Activated CD8-positive, alpha-beta memory T cell treated with anti-CD3 and anti-CD28 coated beads, Interleukin-2, amount 10 ng/mL, durations not matched to agents 7 days and 5 days (primary cell): ENCODE data around the gene ZNF423. TPM values are rescaled to one million over a fixed set of nuclear protein-coding genes. Genes with fewer than 3 reads are reported as not detected.

Experiments used
- ATAC-seq: fragments of 150-1000 bp; cut with Tn5 transposase; one replicate; pipeline ENCODE4 v1.10.0; 2021; ENCODE audit warnings: moderate library complexity
- CTCF ChIA-PET: fragments of 350-600 bp; sonication (Branson Sonifier 250); formaldehyde crosslinking; loops from one replicate; lab custom pipeline; 2021; ENCODE audit warnings: antibody characterized with exemption; lab: Charles Lee
- DNase-seq: peaks from one replicate; pipeline ENCODE4 v3.0.0-alpha.2; 2020
- H3K27ac Mint-ChIP-seq: one replicate; pipeline ENCODE4 v1.8.0; 2021; ENCODE audit warnings: mild to moderate bottlenecking, mixed read lengths
- H3K27me3 Mint-ChIP-seq: one replicate; pipeline ENCODE4 v1.8.0; 2021; ENCODE audit warnings: mixed read lengths
- H3K36me3 Mint-ChIP-seq: one replicate; pipeline ENCODE4 v1.8.0; 2021; ENCODE audit warnings: mild to moderate bottlenecking, mixed read lengths
- H3K4me1 Mint-ChIP-seq: one replicate; pipeline ENCODE4 v1.8.0; 2021; ENCODE audit warnings: mixed read lengths
- H3K4me3 Mint-ChIP-seq: one replicate; pipeline ENCODE4 v1.8.0; 2021; ENCODE audit warnings: mild to moderate bottlenecking, moderate library complexity, mixed read lengths
- H3K9me3 Mint-ChIP-seq: one replicate; pipeline ENCODE4 v1.8.0; 2022; ENCODE audit warnings: low read depth, mixed read lengths
- total RNA-seq, 2 experiments: library from RNA; stranded (reverse); gene quantifications; one replicate each; pipeline ENCODE4 v1.2.3, GENCODE V29; 2021

Gene ZNF423
- total RNA-seq, 2 experiments from 2014 or later, result not detected

DNA sequence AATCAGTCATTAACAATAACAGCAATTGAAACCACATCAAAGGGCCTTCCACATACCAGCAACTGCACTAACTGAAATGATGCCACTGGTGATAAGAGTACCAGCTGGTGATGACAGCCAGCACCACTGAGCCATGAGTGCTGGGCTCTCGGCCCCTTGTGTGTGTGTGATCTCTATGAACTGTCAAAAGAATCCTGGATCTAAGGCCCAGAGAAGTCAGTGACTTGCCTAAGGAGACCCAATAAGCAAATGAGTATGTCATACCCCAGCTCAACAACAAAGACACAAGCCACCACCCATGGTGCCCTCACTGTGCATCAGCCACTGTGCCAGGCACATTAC, 220.9 kb downstream of the ZNF423 start:
- Mint-ChIP-seq H3K4me1 (no peaks in the 10 kb centered on the region), H3K9me3 (no peaks in the 10 kb centered on the region), H3K27ac (no peak overlapping the region), H3K36me3 (no peaks in the 10 kb centered on the region), H3K4me3 (no peak overlapping the region), H3K27me3 (no peaks in the 10 kb centered on the region)
- no peak for ATAC-seq
- CTCF ChIA-PET, result no interaction called here
- DNase-seq, result peak; percentile 1

DNA sequence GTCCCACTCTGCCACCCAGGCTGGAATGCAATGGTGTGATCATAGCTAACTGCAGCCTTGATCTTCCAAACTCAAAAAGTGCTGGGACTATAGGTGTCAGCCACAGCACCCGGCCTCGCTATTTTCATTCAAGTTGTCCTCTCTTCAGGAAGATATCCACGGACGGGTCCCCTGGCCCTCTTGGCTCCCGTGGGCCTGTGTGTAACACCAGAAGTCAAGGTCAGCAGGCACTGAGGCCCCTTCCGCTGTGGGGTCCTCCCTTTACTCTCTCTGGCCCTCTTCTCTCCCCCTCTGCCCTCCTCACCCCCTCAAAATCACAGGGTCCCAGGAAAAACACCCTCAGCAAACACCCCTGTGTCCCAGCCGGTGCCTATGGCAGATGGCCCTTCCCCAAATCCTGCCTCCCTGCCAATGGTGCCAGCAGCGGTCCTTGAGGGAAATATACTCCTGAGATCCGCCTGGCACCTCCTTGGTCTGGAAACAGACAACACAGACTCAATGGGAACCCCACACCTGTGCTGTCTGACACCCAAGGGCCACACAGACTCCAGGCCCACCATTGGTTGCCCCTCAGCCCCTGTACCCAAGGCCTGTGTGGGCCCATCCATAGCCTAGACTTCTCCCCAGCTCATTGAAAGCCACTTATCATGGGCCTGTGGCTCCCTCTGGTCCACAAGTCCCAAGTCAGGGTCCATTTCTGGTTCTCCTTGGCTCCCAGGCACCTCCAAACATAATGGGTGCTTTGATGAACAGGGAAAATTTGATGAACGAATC, 221.5 kb downstream of the ZNF423 start:
- no peaks in the 10 kb centered on the region for H3K36me3 Mint-ChIP-seq
- H3K4me3 Mint-ChIP-seq, result no peak overlapping the region
- no peak overlapping the region for H3K27ac Mint-ChIP-seq
- DNase-seq (no peak), ATAC-seq (no peak)
- CTCF ChIA-PET, result no interaction called here
- no peaks in the 10 kb centered on the region for H3K9me3 Mint-ChIP-seq
- no peaks in the 10 kb centered on the region for H3K4me1 Mint-ChIP-seq
- H3K27me3 Mint-ChIP-seq, result no peaks in the 10 kb centered on the region

DNA sequence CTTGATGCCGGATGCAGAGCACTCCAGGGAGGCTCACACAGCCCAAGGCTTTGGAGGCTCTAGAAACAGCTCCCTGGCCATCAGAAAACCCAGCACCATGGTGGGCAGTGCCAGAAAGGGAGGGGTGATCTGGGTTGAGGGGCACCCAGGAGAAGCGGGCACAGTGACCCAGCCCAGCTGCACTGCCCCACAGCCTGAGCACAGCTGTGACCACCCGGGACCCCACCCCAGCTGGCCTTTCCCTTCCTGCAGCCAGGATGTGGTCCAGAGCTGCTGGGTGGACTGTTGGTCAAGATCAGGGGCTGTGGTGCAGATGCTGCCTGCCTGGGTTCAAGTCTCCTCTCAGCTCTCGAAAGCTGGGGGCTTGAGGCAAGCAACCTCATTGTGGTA, 223.1 kb downstream of the ZNF423 start:
- CTCF ChIA-PET, result no interaction called here
- no peaks in the 10 kb centered on the region for H3K27me3 Mint-ChIP-seq
- no peaks in the 10 kb centered on the region for H3K9me3 Mint-ChIP-seq
- no peak for DNase-seq
- H3K4me3 Mint-ChIP-seq, result no peak overlapping the region
- no peak for ATAC-seq
- no peak overlapping the region for H3K27ac Mint-ChIP-seq
- no peaks in the 10 kb centered on the region for H3K4me1 Mint-ChIP-seq
- H3K36me3 Mint-ChIP-seq, result no peaks in the 10 kb centered on the region

DNA sequence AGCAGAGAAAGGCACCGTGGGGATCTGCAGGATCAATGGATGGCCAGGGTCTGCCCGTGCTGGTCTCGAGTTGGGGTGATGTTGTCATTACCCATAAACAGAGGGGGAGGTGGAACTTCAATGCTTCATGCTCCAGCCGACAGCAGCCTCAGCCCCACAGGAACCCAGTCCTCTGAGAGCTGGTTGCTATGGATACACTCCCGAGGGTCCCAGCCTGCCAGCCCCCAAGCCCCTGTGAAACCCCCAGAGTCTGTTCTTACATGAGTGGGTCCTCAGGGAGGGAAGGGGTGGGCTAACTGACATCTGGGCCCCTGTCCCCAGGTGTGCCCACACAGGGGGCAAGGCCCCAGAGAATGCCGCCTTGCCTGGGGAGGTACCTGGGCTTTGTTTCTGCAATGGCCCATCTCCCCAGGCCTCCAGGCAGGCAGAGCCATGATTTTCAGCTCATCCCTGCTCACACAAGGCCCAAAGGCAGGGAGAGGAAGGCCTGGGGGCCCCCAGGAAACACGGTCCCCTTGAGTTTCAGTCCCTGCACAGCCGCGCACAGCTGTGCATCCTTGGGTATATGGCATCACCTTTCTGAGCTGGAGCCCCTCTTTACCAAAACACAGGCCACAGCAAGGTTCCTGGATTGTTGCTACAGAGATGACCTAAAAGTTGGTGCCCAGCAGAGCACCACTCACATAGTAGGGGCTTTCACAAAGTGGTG, 223.7 kb downstream of the ZNF423 start:
- no peak for ATAC-seq
- CTCF ChIA-PET, result no interaction called here
- Mint-ChIP-seq H3K4me1 (no peaks in the 10 kb centered on the region), H3K9me3 (no peaks in the 10 kb centered on the region), H3K27me3 (no peaks in the 10 kb centered on the region), H3K36me3 (no peaks in the 10 kb centered on the region), H3K27ac (no peak overlapping the region), H3K4me3 (no peak overlapping the region)
- DNase-seq, result no peak

DNA sequence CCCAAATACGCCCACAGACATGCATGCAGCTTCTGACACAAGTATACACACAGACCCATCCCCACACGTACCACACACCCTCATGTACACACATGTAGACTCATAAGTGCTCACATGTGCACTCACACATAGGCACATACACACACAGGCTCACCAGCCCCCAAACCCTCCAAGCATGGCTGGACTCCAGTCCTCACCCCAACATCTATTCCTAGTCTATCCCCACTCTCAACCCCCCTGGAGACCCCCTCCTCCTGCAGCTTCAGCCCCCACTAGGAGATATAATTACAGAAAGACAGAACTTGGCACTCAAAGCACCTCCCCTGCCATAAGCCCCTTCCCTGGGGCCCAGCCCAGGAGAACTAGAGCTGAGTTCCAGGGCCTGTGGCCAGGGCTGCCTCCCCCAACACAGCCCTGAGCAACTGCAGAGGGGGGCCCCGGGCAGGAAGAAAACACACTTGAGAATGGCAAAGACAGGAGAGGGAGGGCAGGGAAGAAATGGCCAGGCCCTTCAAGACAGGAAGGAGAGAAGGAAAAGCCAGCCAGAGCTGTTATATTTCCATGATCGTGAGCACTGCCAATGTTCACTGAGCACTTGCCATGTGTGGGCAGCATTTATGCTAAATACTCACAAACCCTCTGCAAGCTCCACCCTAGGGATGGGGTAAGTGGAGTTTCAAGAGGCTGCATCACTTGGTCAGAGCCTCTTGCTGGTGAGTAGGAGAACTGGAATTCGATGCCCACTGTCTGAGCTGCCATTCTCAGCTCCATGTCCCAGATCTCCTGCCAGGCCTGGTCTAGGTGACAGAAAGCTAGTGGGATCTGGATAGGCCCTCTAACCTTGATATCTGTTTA, 224.5 kb downstream of the ZNF423 start:
- no peak for ATAC-seq
- Mint-ChIP-seq H3K27ac (no peak overlapping the region), H3K4me3 (no peak overlapping the region), H3K36me3 (no peaks in the 10 kb centered on the region), H3K9me3 (no peaks in the 10 kb centered on the region), H3K4me1 (no peaks in the 10 kb centered on the region), H3K27me3 (no peaks in the 10 kb centered on the region)
- DNase-seq, result peak; percentile 22
- CTCF ChIA-PET, result interaction anchor here (0.6 kb wide), 1 partner anchor 203 kb away, joined by 4 read pairs; no protein-coding TSS in a partner anchor

DNA sequence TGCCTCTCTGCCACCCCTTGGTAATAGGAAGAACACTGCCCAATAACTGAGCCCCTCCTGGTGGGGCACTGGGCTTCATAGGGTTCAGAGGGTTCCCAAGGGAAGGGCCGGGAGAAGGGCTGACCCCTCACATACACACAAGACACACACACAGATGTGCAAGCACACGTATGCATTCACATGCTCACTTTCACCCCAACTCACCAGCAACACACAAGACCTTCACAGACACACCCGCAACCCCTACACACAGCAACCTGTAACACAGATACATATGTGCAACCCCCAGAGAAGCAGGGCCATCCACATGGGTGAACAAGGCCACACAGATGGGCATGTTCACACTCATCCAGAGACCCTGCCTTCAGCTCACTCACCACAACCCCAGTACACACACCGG, 225.1 kb downstream of the ZNF423 start:
- no peaks in the 10 kb centered on the region for H3K36me3 Mint-ChIP-seq
- CTCF ChIA-PET, result no interaction called here
- H3K9me3 Mint-ChIP-seq, result no peaks in the 10 kb centered on the region
- no peak for ATAC-seq
- no peaks in the 10 kb centered on the region for H3K27me3 Mint-ChIP-seq
- no peak overlapping the region for H3K27ac Mint-ChIP-seq
- no peaks in the 10 kb centered on the region for H3K4me1 Mint-ChIP-seq
- no peak overlapping the region for H3K4me3 Mint-ChIP-seq
- peak; percentile 11 for DNase-seq

DNA sequence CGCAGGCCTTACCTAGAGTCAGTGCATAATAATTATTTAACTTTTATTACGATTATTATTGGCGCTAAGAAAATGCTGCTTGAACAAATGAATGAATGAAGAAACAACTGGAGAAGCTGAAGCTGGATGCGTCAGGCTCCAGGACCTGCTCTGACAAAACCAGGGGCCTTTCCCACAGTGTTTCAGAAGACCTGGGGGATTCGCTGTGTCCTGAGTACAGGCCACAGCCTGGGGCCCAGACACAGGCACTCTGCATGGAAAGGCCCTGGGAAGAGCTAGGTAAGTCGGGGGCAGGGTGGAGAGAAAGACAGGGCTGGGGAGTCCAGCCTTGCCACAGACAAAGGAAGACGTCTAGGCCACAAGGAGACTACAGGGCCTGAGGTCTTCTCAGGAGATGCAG, 226.1 kb downstream of the ZNF423 start:
- no peaks in the 10 kb centered on the region for H3K9me3 Mint-ChIP-seq
- CTCF ChIA-PET, result no interaction called here
- H3K4me1 Mint-ChIP-seq, result no peaks in the 10 kb centered on the region

DNA sequence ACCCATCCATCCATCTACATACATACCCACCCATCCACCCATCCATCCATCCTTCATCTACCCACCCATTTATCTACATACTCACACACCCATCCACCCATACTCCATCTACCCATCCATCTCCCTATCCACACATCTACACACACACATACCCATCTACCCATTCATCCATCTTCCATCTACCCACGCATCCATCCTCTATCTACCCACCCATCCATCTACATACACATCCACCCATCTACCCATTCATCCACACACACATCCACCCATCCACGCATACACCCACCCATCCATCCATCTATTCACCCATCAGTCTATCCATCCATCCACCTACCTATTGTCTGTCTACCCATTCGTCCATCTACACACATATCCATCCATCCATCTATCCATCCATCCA, 227.8 kb downstream of the ZNF423 start:
- no peaks in the 10 kb centered on the region for H3K9me3 Mint-ChIP-seq
- no peaks in the 10 kb centered on the region for H3K27me3 Mint-ChIP-seq
- DNase-seq (no peak), ATAC-seq (no peak)
- H3K27ac Mint-ChIP-seq, result no peak overlapping the region
- no peaks in the 10 kb centered on the region for H3K36me3 Mint-ChIP-seq
- CTCF ChIA-PET, result no interaction called here
- no peaks in the 10 kb centered on the region for H3K4me1 Mint-ChIP-seq
- H3K4me3 Mint-ChIP-seq, result no peak overlapping the region

More for the DNA sequence above, 226.1 kb downstream of the ZNF423 start:
- Mint-ChIP-seq H3K27ac (no peak overlapping the region), H3K4me3 (no peak overlapping the region), H3K36me3 (no peaks in the 10 kb centered on the region), H3K27me3 (no peaks in the 10 kb centered on the region)
- ATAC-seq, result no peak
- DNase-seq, result peak; percentile 12

DNA sequence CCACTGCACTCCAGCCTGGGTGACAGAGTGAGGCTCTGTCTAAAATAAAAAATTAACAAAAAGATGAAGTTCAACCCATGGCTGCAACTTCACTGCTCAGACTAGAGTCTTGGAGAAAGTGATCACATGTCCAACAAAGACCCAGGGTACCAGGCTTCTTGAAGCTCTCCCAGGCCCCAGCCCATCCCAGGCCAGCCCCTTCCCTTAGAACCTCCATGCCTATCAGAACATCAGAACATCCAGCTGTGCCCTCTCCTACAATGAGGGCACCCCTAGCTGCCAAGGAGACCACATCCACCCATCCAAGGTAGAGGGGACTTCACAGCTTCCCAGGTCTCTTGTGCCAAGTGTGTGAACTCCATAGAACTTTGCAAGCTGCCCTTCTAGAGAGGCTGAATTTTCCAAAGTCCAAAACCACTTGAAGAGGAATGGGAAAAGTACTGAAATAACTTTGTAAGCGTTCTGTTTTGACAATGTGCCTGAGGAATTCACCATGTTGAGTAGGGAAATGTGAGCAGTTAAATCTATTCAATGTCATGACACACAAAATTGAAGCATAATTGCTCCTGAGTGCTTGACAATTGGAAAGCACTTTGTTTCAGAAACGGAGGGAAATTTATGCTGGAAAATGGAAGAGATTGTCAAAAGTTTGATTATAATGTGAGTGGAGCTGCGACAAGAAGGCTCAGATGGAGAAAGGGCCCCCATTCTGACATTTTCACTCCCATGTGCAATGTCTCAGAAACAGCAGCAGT, 230.4 kb downstream of the ZNF423 start:
- no peak overlapping the region for H3K27ac Mint-ChIP-seq
- no peaks in the 10 kb centered on the region for H3K36me3 Mint-ChIP-seq
- peak; percentile 25 for DNase-seq
- H3K4me3 Mint-ChIP-seq, result no peak overlapping the region
- no peaks in the 10 kb centered on the region for H3K4me1 Mint-ChIP-seq
- H3K9me3 Mint-ChIP-seq, result no peaks in the 10 kb centered on the region
- no peaks in the 10 kb centered on the region for H3K27me3 Mint-ChIP-seq
- ATAC-seq, result no peak
- CTCF ChIA-PET, result interaction anchor here (0.6 kb wide), 1 partner anchor 168 kb away, joined by 3 read pairs; no protein-coding TSS in a partner anchor

DNA sequence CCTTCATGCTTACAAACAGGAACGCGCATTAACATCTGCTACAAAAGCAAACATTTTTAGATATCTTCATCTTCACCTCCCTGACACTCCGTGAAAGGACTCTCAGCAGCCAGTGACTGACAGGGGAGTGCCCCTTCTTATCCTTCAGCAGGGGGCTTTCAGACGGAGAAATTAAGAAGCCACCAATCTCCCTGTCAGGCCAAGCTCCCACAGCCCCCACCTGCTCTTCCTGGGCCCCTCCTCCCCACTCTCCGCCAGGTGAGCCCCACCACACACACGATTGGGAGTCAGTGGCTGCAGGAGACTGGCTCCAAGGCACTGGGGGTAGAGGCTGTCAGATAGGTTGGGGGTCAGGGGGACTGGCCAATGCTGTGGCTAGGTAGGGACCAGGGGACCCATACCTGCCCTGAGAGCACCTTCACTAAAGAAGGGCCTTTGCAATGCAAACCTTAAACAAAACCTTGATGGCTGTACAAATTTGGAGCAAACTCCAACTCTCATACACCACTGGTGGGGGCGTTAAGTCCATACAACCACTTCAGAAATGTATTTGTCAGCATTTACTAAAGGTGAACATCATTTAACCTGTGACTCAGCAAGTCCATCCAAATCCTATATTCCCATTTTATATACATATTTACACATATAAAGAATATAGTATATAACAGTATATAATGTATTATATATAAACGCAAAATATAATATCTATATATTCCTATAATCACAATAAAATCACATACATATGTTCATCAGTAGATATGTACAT, 232.2 kb downstream of the ZNF423 start:
- Mint-ChIP-seq H3K4me1 (no peaks in the 10 kb centered on the region), H3K9me3 (no peaks in the 10 kb centered on the region), H3K36me3 (no peaks in the 10 kb centered on the region), H3K27ac (no peak overlapping the region), H3K4me3 (no peak overlapping the region), H3K27me3 (no peaks in the 10 kb centered on the region)
- CTCF ChIA-PET, result no interaction called here
- ATAC-seq (no peak), DNase-seq (no peak)

DNA sequence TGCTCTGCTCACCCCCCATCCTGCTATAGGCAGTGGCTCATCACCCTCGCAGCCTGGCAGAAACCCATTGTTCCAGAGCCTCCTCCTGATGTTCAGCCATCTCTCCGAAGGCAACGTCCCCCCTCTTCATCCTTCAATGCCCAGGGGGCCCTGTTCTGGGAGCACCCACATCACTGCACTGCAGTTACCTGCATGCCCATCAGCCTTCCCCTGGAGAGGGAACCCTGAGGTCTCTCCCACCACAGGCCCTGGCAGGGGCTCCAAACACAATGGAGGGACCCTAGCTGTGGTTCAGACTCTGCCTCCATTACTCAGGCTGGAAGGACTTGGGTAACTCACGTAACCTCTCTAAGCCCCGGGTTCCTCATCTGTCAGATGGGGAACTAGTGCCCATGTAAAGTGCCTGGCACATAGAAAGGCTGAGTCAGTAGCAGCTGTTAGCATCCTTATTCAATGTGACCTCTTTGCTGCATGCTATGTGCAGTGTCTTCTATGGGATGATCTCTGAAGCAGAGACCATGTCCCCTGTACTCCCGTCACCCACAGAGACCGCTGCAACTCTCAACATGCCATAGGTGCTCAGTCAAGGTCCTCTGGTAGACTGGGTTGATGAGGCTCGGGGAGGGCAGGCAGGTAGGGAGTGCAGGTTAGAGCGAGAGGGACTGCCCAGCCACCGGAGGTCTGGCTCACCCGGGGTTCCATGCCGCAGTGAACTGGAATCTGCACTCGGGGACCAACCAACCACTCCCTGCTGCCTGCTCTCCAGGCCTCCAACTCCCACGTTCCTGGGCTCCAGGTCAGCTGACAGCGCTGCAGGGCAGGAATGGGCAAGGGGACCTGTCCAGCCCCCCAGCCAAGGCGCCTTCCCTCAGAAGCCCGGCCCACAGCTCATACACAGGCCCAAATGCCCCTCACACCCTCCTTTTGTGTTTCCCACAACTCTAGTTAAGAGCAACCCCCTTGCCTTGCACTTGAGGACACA, 233.2 kb downstream of the ZNF423 start:
- DNase-seq (no peak), ATAC-seq (no peak)
- Mint-ChIP-seq H3K9me3 (no peaks in the 10 kb centered on the region), H3K4me1 (no peaks in the 10 kb centered on the region), H3K4me3 (no peak overlapping the region), H3K27ac (no peak overlapping the region), H3K36me3 (no peaks in the 10 kb centered on the region), H3K27me3 (no peaks in the 10 kb centered on the region)
- CTCF ChIA-PET, result no interaction called here

DNA sequence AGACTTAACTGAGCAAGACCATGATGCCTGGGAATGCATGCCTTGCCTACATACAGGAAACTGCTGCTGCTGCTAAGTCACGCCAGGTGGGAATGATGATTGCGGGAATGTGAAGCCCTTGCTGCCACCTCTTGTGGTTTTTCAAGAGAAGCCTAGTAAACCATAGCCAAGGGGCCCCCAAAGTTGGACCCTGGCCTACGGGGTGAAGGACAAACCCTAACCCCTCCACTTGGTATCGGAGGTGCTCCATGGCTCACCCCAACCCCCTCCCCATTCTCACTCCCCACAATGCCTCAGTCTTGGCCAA, 233.9 kb downstream of the ZNF423 start:
- H3K27ac Mint-ChIP-seq, result no peak overlapping the region
- no peaks in the 10 kb centered on the region for H3K4me1 Mint-ChIP-seq
- no peaks in the 10 kb centered on the region for H3K27me3 Mint-ChIP-seq
- DNase-seq (no peak), ATAC-seq (no peak)
- H3K9me3 Mint-ChIP-seq, result no peaks in the 10 kb centered on the region
- CTCF ChIA-PET, result no interaction called here
- no peaks in the 10 kb centered on the region for H3K36me3 Mint-ChIP-seq
- H3K4me3 Mint-ChIP-seq, result no peak overlapping the region
